Measurements from ENCODE around the gene KRTCAP2. TPM values are rescaled to one million over a fixed set of nuclear protein-coding genes. Genes with fewer than 3 reads are reported as not detected.

Gene KRTCAP2
- total RNA-seq, 4 donors from 2014 or later = 70.8 to 122 (median 73.8) TPM

- H3K9me3 ChIP-seq = no peaks in the 10 kb centered on the region
- no peaks in the 10 kb centered on the region for H3K27me3 ChIP-seq
- peaks cover 0 to 46% (median 0%) of the 10 kb centered on the region in 3 donors for H3K36me3 ChIP-seq
- intact Hi-C loops (cut with DNase I) = no loop called here
- WGBS, 2 donors = 79 to 95% methylated on average over 3 to 4 of the region's 7 CpGs
- H3K4me3 ChIP-seq = no peak overlapping the region
- peaks cover 6 to 11% (median 9%) of the 10 kb centered on the region in 3 donors for H3K4me1 ChIP-seq
- TF ChIP-seq POLR2A (IDR thresholded peaks at IDR 0.05) = no peak
- TF ChIP-seq CTCF (IDR thresholded peaks at IDR 0.05) = no peak
- DNase-seq = no peak
- H3K27ac ChIP-seq = no peak overlapping the region
These were observed 29.1 kb upstream of the KRTCAP2 start for GRCh38 chr1:155202198-155202597.

- no peak for DNase-seq
These were observed 27.8 kb upstream of the KRTCAP2 start for GRCh38 chr1:155200920-155201319.

GRCh38 chr1:155199792-155200191 lies 26.7 kb upstream of the KRTCAP2 start:
- H3K4me1 ChIP-seq = peaks cover 7 to 17% (median 8%) of the 10 kb centered on the region in 3 donors
- WGBS, 2 donors = 74 to 89% methylated on average over 4 of the region's 4 CpGs
- H3K36me3 ChIP-seq = peaks cover 0 to 52% (median 0%) of the 10 kb centered on the region in 3 donors
- H3K4me3 ChIP-seq = no peak overlapping the region
- H3K27ac ChIP-seq = no peak overlapping the region
- no peaks in the 10 kb centered on the region for H3K9me3 ChIP-seq
- intact Hi-C loops (cut with DNase I) = no loop called here
- no peaks in the 10 kb centered on the region for H3K27me3 ChIP-seq
- no peak for TF ChIP-seq POLR2A (IDR thresholded peaks at IDR 0.05)
- no peak for TF ChIP-seq CTCF (IDR thresholded peaks at IDR 0.05)
- no peak for DNase-seq

More at GRCh38 chr1:155200920-155201319, 27.8 kb upstream of the KRTCAP2 start:
- H3K4me1 ChIP-seq = peaks cover 0 to 6% (median 0%) of the 10 kb centered on the region in 3 donors
- H3K9me3 ChIP-seq = no peaks in the 10 kb centered on the region
- intact Hi-C loops (cut with DNase I) = no loop called here
- TF ChIP-seq CTCF (IDR thresholded peaks at IDR 0.05) = no peak
- H3K4me3 ChIP-seq = no peak overlapping the region
- H3K27me3 ChIP-seq = no peaks in the 10 kb centered on the region
- peaks cover 0 to 55% (median 0%) of the 10 kb centered on the region in 3 donors for H3K36me3 ChIP-seq
- 90 to 95% methylated on average over 5 of the region's 5 CpGs for WGBS, 2 donors
- H3K27ac ChIP-seq = no peak overlapping the region

- no peak overlapping the region for H3K4me3 ChIP-seq
- 100% methylated on average over 2 of the region's 3 CpGs for WGBS, 2 donors
- H3K27ac ChIP-seq = no peak overlapping the region
- intact Hi-C loops (cut with DNase I) = no loop called here
- H3K9me3 ChIP-seq = no peaks in the 10 kb centered on the region
- no peak for TF ChIP-seq POLR2A (IDR thresholded peaks at IDR 0.05)
- TF ChIP-seq CTCF (IDR thresholded peaks at IDR 0.05) = no peak
- H3K36me3 ChIP-seq = peaks cover 0 to 52% (median 0%) of the 10 kb centered on the region in 3 donors
- no peak for DNase-seq
- peaks cover 18 to 30% (median 20%) of the 10 kb centered on the region in 3 donors for H3K4me1 ChIP-seq
- H3K27me3 ChIP-seq = no peaks in the 10 kb centered on the region
These were observed 25.4 kb upstream of the KRTCAP2 start for GRCh38 chr1:155198547-155198906.

GRCh38 chr1:155197901-155198546 lies 24.9 kb upstream of the KRTCAP2 start:
- H3K27ac ChIP-seq = peak overlapping the region in 1 of 4 donors; percentile 9
- no peaks in the 10 kb centered on the region for H3K9me3 ChIP-seq
- no peak for DNase-seq
- peaks cover 0 to 52% (median 0%) of the 10 kb centered on the region in 3 donors for H3K36me3 ChIP-seq
- no peak overlapping the region for H3K4me3 ChIP-seq
- TF ChIP-seq POLR2A (IDR thresholded peaks at IDR 0.05) (no peak), CTCF (IDR thresholded peaks at IDR 0.05) (no peak)
- peaks cover 21 to 35% (median 25%) of the 10 kb centered on the region in 3 donors for H3K4me1 ChIP-seq
- 84 to 88% methylated on average over 8 to 13 of the region's 15 CpGs for WGBS, 2 donors
- intact Hi-C loops (cut with DNase I) = no loop called here
- no peaks in the 10 kb centered on the region for H3K27me3 ChIP-seq

Data from esophagus squamous epithelium (tissue), 5 donors.